Fibroblast of the aortic adventitia (primary cell): ENCODE data around the gene IGFBP5. TPM values are rescaled to one million over a fixed set of nuclear protein-coding genes. Genes with fewer than 3 reads are reported as not detected.

Experiments
- DNase-seq: peaks from one replicate; pipeline ENCODE4 v3.0.0-alpha.2; 2010; ENCODE audit warnings: low read depth
- H3K4me3 ChIP-seq: 2 replicates; pipeline ENCODE4 v1.5.1; 2011; ENCODE audit warnings: low read depth, mild to moderate bottlenecking, control low read depth, low read length, moderate library complexity
- total RNA-seq: library from RNA; depleted of rRNA; stranded (reverse); fragments of >200 nt; gene quantifications from 2 replicates; pipeline ENCODE4 v1.2.3, GENCODE V29; 2012; ENCODE audit warnings: low replicate concordance
- TF ChIP-seq, protein P1 (sequence below): IDR thresholded peaks from 2 replicates; pipeline ENCODE4 v1.5.1; 2011; ENCODE audit warnings: mild to moderate bottlenecking, low read length, control low read depth, inconsistent platforms; ENCODE audit not compliant: insufficient read depth

The IGFBP5 gene
- total RNA-seq, 1 donor: 616 TPM

DNA sequence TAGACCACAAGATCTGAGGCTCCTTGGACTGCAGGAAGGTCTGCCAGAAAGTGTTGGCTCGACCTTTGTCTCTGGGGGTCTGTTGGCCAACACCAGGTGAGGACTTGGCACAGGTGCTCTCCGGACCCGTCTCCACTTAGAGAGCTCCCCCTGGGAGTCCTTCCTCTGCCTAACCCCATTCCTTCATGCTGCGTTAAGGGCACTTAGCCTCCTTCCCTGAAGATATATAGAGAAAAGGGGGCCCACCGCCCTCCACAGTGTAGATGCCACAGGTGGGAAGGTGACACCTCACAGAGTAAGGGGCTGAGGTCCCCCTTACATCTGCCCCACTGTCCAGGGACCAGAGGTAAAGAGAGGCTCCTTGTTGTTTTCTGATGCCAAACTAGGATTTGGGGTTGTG, 8.2 kb downstream of the IGFBP5 start:
- no peak for DNase-seq
- TF ChIP-seq, protein P1, sequence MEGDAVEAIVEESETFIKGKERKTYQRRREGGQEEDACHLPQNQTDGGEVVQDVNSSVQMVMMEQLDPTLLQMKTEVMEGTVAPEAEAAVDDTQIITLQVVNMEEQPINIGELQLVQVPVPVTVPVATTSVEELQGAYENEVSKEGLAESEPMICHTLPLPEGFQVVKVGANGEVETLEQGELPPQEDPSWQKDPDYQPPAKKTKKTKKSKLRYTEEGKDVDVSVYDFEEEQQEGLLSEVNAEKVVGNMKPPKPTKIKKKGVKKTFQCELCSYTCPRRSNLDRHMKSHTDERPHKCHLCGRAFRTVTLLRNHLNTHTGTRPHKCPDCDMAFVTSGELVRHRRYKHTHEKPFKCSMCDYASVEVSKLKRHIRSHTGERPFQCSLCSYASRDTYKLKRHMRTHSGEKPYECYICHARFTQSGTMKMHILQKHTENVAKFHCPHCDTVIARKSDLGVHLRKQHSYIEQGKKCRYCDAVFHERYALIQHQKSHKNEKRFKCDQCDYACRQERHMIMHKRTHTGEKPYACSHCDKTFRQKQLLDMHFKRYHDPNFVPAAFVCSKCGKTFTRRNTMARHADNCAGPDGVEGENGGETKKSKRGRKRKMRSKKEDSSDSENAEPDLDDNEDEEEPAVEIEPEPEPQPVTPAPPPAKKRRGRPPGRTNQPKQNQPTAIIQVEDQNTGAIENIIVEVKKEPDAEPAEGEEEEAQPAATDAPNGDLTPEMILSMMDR: no peak
- H3K4me3 ChIP-seq: no peak overlapping the region

DNA sequence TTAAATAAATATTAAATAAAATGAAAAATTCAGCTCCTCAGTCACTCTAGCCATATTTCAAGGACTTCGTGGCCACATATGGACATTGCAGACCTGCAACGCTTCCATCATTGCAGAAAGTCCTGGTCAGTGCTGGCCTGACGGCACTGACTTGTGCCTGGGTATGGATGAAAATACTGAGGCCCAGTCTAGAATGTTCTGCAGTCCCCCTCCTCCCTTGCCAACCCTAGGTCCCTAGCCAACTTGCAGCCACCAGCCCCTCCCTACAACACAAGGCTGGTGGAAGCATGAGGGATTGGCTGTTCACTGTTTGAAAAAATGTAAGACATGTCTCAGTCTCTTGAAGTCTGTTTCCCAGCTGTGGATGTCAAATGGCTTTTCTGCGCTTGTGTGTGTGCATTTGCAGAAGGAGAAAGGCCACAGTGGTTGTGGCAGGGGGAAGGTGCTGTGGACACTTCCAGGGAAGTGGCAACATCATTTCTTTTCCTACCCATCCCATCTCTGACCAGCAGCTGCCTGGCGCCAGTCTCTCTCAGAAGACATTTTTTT, 9.9 kb downstream of the IGFBP5 start:
- no peak for DNase-seq
- H3K4me3 ChIP-seq: no peak overlapping the region
- TF ChIP-seq, protein P1: no peak

DNA sequence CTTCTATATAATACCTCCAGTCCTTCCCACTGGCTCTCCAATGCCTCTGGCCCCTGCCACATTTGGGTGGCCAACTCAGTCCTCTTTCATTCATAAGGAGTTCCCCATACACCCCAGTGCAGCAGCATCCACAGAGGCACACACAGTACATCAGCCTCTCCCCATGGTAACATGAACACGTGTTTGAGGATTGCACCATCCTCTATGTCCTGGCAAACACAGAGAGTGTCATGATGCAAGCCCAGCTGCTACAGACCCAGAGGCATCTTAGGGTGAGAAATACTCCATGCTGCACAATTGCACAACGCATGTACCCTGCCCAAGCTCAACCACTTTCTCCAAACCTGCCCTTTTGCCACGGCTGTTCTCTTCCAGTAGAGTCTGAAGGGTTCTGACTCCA, 11.5 kb downstream of the IGFBP5 start:
- DNase-seq: peak; percentile 98
- H3K4me3 ChIP-seq: no peak overlapping the region
- TF ChIP-seq, protein P1: no peak

DNA sequence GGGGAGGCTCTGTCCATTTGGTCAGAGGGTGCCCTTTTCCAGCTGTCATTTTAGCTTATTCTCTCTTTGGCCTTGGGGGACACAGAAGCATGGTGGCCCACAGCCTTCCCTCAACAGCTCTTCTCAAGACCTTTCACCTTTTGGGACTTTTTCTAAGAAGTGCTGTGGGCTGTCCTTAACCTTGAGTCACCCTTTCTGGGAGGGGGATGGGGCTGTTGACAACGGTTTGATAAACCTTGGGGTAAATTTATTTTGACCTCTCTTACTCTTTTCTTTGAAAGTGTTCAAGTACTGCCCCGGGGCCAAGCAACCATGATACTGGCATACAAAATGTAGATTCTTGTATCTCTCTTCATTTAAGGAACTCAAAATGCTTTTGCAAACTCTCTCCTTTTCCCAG, 13.7 kb downstream of the IGFBP5 start:
- DNase-seq: no peak
- TF ChIP-seq, protein P1: no peak
- H3K4me3 ChIP-seq: no peak overlapping the region

DNA sequence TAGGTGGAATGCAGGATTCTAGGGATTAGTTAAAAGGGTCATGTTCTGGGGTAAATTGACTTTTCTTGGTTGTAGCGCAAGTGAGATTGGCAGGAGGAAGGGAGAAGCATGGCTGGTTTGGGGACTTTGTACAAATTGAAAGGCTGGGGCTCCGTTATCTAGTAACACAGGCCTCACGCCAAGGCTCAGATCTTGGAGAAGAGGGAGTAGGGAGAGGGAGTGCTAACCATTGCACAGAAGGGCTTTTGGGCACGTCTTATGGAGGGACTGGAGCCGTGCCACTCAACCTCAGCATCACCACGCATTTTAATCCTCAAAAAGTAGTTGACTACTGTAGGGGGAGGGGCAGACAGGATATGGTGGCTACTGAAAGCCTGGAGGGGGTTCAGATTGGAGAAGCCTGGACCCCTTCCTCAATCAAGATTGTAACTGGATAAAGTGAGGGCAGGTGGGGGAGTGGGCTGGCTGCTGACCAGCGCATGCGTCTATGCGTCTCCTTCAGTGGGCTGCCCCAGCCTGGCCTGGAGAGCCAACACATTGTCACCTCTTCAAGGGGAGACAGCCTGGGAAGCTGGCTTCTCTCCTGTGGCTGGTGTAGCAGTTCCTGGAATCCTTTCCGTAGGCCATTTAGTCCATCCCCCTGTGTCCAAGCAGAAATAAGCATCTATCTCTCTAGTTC, 14.3 kb downstream of the IGFBP5 start:
- TF ChIP-seq, protein P1: no peak
- H3K4me3 ChIP-seq: no peak overlapping the region
- DNase-seq: no peak

DNA sequence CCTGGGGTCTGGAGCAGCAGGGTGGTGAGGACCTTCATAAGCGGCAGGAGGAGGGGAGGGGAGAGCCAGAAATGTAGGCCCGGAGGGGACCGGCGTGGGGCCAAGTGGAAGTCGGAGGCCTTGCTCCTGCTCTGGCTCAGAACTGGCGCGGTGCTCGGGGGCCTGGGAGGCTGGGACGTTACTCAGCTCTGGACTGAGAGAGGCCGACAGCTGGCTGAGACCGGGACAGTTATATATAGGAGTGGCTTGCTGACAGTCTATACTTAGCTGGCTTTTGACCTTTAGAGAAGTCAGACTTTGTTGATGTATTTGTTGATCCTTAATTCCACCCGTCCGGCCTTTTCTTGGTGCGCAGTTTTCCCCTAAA, 15.7 kb downstream of the IGFBP5 start:
- no peak overlapping the region for H3K4me3 ChIP-seq
- TF ChIP-seq, protein P1: no peak
- no peak for DNase-seq
